Activated naive CD4-positive, alpha-beta T cell treated with Interleukin-2 at 50 U/mL for 16 hours (primary cell): ENCODE measurements around the gene ERN1.

Source experiments
- DNase-seq: peaks from one replicate; pipeline ENCODE4 v3.0.0-alpha.2; 2020

ERN1 gene

DNA sequence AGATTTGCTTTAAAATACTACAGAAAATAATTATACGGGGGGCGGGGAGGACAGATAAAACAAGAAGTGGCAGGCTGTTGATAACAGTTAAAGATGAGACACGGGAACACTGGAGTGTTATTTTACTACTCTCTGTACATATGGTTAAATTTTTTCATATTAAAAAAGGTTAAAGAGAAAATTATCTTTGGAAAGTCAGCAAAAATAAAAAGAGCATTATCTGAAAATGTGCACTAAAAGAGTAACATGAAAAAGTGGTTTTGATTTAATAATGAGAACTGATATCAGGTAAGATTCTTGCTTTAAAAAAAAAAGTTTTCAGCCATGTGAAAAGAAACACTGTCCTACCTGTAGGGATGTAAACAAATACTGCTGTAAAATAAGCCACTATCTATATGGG, 46.9 kb downstream of the ERN1 start:
- no peak for DNase-seq

DNA sequence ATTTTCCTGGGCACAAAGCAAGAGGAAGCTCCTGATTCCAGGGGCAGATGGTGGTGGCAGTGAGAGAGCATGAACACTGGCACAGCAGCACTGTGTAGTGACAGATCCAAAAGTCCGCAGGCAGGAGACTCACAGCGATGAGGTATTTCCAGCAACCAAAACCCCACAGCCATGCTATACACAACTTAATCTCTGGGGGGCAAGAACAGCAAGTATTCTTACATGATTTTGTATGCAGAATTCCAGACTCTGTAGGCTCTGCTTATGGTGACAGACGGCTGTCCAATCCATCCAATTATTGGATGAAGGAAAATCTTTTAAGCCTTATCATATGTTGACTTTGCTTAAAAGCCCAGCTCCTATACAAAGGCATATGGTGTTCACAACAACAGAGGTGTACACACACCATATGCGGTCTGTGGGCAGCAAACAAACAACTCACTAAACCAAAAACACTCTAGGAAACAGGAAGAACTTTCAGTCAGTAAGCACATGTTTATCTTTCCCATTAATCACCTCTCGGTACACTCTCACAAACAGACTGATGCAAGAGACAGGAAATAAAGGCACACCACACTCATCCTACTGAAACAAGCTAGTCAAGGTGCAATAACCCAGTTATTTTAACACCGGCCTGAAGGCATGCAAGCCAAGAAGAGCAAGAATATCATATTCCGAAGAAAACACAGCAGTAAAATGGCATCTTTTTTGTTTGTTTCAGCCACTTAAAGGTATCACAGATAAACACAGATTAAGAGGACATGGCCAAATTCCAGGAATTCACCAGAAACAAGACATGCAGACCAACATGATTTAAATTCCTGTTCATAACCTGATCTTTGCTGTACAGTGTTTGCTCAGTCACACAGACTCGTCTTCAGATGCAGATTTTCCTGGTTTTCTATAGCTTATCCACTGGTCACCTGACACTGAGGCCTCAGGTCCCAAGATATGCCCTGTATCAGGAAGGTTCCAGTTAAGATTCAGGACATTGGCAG, 47.8 kb downstream of the ERN1 start:
- peak; percentile 43 for DNase-seq

DNA sequence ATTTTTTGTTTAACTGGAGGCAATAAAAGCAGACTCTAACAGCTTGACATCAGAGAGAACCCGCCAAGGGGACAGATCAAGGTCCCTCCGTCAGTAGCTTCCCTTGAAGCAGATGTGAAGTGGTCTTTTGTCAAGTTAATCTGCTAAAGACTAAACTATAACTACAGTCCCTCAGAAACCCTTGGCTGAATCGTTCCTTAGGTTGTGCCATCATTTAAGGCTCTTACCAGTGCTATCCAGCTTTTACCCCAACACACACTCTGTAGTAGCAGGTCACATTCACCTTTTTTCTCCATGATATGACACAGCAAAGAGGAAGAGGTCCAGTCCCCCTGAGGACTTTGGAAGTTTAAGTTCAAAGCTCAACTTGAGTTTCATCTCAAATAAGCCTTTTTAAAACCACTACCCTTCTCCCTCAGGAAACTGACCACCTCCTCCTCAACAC, 49.7 kb downstream of the ERN1 start:
- DNase-seq = no peak

DNA sequence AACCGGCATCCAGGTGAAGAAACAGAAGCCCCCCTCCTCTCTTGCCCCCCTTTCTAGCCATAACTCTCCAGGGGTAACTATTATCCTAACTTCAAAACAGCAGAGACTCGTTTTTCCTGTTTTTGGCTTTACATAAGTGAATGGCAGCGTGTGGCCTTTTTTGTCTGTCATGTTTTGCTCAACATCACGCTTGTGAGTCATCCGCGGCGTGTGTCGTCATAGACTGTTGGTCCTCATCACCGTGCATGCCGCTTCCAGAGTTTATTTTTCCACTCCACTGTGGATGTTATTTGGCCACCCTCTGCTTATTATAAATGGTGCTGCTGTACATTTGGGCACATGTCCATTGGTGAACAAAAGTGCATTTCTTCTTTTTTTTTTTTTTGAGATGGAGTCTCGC, 52.6 kb downstream of the ERN1 start:
- no peak for DNase-seq

DNA sequence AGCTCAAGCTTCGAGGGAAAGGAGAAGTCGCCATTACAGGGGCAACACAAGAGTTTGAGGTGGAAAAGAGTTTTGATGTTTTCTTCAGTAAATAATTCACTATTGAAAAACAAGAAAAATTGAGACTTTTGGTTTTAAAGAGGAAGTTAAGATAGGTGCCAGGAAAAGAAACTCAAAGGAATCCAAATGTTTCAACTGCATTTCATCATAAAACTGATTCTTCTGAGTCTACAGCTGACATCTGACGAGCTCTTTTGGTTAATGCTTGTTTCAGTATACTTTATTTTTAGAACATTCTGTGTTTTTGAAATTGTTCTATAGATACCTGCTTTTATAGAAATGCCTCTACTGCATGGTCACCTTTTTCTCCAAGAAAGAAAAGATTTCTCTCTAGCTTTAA, 54.0 kb downstream of the ERN1 start:
- DNase-seq = no peak

DNA sequence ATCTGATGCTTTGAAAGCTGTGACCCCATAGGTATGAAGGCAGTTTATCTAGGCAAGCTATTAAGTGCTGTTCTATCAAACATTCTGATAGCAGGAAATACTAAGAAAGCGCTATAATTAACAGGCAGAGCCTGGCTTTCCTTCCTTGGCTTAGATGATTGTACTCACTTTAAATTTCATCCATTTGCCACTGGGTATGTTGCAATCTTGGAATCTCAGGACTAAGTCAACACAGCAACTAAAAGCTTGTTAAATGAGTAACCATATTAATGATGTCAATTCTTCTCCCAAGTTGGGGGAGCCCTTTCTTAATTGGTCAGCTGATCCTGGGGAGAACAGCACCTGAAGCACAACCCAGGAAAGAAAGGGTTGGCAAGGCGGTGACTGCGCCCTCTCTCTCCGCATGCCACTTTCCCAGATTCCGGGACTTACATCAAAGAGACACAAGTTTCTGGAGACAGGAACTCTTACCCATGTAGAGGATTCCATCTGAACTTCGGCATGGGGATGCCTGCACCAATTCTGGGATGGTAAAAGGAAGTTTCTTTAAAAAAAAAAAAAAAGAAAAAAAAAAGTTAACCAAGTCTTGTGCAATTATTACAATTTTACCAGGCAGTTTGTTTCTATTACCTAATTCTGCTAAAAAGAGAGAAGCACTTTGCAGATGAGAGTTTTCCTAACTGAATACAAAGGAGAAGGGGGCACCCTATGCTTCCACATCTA, 55.1 kb downstream of the ERN1 start:
- no peak for DNase-seq

DNA sequence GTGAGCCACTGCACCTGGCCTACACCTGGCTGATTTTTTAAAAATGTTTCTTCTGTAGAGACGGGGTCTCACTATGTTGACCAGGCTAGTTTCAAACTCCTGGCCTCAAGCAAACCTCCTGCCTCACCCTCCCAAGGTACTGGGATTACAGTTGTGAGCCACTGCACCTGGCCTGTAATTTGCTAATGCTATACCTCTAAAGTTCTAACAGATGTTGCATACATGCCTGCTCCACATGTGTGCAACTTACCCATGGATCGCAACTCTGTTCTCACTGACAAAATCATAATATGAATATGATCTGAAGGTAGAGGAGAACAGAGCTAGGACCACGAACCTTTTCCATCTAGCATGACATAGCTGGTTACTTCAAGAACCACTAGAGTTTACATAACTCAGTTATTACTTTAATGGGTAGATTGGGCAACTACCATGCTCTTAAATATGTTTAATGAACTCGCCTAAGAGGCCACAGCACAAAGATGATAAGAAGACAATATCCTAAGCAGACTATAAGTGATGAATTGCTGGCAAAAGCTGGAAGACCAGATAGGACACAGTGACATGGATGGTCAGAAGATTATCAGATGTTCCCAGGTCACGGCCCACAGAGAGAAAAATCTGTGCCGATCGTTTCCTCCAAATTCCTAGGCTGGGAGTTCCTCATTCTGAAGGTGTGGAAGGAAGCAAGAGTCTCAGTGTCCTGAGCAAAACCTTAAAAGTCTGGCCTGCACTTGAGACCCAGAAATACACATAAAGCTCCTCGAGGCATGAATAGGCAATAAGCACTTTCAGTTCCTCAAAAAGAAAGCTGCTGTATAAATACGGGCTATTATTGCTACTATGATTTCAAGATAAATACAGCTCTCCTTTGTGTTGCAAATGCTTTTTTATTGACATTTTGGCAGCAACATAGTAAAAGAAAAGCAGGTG, 55.9 kb downstream of the ERN1 start:
- no peak for DNase-seq

DNA sequence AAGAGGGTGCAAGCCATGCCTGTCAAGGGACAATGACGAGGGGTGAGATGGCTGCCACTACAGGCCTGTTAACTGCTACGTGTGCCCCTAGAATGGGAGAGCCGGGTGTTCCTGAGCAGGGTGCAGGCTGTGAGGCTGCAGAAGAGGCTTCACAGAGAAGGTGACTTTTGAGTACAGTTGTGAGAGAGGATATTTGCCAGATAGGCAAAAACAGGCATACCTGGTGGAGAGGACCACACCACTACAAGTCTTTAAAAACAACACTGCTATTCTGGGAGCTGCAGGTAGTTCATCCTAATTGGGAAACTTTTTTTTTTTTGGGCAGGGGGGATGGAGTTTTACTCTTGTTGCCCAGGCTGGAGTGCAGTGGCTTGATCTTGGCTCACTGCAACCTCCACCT, 58.8 kb downstream of the ERN1 start:
- DNase-seq = no peak

DNA sequence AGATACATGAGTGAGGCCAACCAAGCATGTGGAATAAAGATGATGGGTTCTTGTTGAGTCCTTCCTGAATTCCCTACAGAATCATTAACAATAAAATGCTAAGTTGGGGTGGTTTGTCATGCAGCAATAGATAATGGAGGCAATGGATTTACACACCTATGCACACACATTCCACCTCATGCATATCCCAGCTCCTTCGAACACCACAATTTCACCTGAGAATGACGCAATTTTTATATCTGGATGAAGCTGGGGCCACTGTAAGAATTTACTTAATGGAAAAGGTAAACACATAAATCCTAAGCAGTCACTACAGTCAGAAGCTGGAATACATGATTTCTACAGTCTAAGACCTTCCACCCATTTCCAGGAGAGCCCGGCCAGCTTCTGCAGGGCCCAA, 59.7 kb downstream of the ERN1 start:
- DNase-seq = no peak

DNA sequence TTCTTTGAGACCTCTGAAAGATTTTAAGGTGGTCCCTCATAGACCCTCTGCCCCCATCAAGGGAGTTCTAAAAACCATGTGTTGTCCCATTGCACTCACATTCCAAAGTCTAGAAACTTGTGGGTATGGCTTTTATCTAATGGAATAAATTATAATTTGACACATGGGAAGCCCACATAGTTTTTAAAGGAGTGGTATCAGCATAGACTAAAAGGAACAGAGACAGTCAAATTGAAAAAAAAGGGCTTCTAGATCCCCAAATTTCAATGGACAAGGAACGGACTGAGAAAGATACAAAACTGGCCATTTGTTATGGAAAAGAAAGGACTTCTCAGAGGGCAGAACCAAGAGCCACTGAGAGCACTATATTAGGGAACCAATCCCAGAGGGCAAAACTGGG, 60.8 kb downstream of the ERN1 start:
- no peak for DNase-seq

DNA sequence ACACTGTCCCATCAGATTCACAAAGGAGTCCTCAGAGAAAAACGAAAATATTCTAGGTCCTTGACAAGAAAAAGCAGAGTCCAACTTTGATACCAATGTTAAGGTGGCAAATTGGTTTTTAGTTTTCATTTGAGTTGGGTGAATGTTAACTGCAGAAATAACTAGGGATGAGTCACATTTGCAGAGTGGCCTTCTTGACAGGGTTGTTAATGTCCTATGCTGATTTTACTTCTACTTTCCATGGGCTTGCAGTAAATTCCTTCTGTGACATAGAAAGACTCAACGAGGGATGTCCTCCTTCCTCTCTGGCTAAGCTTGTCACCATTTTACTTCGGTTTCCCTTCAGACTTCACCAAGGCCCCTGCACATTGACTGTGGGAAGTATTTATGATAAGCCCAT, 62.3 kb downstream of the ERN1 start:
- no peak for DNase-seq

DNA sequence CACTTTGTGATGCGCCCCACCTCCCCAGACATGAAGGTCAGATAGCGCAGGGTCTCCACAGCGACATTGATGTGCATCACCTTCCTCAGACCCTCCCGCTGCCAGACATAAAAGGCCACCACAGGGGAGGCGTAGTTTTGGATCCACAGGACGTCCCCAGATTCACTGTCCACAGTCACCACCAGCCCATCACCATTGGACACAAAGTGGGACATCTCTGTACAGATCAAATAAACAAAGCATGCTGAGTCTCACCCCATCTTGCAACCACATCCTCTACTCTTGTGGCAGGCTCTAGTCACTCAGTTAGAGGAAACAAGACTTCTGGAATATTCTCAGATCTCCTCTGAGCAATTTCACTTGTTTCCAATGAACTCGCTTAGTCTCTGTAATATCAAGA, 63.2 kb downstream of the ERN1 start:
- peak; percentile 47 for DNase-seq

DNA sequence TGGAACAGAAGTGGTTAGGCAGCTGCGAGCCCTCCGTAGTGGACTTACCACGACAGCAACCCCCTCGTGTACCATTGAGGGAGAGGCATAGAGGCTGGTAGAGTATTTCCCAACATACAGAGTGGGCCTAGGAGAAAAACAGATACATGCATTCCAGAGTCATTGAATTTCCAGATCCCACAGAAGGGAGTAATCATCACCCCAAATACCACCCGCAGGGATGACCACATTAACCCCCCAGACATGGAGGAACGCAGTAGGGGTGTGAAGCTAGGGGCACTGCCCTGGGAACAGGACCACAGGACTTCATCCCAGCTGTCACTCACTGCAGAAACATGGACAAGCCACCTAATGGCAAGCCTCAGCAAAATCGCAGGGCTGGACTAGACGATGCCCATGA, 64.8 kb downstream of the ERN1 start:
- no peak for DNase-seq

DNA sequence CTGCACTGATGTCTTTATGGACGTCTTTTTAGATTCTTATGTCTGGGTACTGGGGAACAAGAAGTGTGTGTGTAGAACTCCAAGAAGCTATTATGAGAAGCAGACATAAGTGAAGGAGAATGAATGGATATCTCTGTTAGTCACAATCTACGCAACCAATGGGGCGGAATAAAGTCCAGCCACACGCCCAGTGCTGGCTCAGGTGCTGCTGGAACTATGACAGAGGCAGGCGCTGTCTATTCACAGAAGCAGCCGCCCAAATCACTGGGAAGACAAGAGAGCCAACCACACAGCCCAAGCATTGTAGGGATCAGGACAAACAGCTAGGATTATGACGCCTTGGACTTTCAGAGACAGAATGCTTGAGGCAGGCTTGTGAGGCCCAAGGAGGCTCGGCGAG, 65.6 kb downstream of the ERN1 start:
- DNase-seq = no peak

DNA sequence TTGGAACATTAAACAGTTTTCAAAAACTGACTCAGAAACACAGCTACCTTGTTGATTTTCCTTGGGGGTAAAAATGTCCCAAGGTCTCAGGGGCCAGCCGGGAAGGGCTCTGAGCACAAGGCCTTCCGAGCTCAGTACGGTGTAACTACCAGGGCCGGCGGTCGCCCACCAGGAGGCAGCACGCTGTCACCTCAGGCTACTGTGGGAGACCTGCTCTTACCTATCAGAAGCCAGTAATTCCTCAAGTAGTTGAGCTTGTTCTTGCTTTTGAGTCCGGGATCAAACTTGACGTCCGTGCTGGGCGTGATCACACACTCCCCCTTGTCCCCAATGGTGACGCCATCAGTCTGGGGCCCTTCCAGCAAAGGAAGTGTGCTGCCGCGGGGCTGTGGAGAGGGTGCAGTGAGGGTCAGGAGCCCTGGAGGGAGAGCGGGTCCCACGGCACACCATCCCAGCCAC, 66.1 kb downstream of the ERN1 start:
- DNase-seq = peak; percentile 68

DNA sequence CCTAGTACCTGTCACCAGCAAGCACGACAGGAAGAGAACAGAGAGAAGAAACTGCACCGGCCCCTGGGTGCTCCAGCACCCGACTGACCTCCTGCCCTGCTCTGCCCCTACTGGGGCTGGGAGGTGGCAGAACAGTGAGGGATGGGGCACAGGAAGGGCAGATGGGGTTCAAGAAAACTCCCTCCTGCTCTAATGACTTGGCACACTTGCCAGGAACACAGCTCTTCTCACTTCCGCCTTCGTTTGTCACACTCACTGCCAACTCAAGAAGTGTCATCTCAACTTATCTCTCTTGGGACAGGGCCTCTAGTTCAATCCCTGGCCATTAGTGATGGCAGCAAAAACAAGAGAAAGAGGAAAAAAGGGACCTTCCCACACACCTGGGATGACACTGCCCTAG, 66.9 kb downstream of the ERN1 start:
- peak; percentile 20 for DNase-seq

DNA sequence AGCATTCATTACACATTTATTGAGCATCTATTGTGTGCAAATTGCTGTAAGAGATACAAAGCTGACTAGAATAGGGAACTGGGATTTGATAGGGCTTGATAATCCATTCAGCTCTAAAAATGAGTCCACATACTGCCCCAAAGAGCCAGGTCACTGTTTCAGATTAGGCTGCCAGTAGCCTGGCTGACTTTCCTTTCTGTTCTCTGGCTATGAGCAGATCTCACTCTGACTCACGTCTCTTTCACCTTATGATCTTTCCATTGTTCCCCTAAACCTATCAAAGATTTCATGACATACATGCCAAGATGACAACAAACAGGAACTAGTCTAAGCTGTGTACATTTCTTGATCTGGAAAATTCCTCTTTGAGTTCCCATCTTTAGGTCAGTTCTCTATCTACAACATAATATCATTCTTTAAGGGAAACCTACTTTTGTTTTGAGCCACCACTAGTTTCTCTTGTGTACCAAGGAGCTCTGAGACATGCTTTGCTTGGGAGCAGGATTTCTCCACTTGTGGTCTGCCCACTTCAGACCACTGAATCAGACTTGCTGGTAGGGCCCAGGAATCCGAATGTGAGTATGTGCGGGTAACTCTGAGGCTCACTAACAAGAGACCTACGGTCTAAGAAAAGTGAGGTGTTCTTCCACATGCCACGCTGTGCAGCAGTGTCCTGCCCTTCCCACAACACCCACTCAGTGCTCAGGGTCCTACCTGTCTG, 68.6 kb downstream of the ERN1 start:
- peak; percentile 49 for DNase-seq

DNA sequence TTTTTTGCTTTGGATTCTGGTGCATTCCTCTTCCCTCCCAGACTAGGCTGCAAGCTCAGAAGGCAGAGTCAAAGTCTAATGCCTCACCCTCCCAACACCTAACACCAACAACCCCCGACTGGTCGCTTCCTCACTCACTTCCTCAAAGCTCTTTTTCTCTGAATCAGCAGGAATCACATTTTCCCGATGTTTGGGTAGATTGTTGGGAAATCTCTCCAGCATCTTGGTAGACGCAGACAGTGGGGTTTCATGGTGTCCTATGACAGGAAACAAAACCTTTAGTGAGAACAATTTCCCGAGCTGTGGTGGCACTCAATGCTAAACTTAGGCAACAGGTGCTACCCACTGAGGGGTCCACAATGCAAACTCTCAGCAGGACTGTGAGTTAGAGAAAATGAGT, 69.6 kb downstream of the ERN1 start:
- DNase-seq = no peak

DNA sequence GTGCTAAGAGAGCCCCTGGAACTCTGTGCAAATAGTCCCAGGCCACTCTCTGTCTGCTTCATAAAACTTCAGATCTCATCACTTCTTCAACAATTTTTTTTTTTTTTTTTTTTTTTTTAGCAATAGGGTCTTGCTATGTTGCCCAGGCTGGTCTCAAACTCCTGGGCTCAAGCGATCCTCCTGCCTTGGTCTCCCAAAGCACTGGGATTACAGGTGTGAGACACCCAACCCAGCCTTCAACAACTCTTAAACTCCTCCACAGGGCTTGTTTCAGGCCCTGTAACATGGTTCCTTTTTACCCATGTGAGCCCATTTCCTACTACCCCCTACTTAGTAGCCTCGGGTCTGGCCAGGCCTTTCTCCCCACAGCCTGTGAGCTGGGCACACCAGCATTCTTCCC, 70.2 kb downstream of the ERN1 start:
- no peak for DNase-seq

DNA sequence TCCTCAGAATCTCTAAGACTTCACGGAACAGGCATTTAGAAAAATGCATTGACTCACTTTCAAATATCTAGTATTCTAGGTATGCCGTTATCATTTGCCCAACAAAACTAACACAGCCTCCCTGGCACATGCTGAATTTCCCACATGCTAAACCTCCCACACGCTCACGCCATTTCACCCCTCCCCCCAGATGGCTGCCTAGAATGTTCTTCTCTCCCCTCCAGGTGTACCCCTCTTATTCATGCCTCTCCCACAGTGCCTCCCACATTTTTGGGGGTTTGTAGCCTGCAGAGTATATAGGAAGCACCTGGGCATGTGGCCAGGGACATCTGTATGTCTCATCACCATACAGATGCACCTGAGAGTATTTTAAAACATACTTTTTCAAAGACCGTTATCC, 71.3 kb downstream of the ERN1 start:
- peak; percentile 22 for DNase-seq

DNA sequence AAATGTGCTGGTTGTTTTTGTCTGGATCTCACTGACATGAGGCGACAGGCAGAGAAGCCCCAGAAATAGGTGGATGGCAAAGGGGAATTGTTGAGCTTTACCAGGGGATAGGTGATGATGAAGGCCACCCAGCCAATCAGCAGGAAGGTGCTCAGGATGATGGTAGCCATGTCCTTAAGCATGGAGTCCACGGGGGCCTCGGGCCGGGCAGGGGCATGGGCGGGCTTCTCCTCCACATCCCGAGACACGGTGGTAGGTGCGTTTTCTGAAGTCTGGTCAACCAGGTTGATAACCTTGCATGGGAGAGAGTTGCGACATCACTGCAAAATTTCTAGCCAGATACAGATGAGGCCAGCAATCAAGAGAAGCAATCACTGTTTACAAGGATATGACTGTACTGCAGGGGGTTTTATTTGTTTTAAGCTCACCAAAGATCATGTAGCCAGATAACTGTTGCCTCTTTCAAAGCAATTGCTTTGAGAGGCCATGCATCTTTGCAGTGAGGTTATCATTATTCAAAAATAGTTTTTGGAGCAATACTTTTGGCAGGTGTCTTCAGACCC, 72.2 kb downstream of the ERN1 start:
- DNase-seq = no peak
